Muscle of leg (tissue), 11 donors: ENCODE data around the gene SIRPG. TPM values are rescaled to one million over a fixed set of nuclear protein-coding genes. Genes with fewer than 3 reads are reported as not detected.

ENCODE experiments used
- DNase-seq: peaks from one replicate; pipeline ENCODE4 v3.0.0; 2013
- H3K27ac ChIP-seq: one replicate; pipeline ENCODE4 v1.5.1; 2013; ENCODE audit warnings: mild to moderate bottlenecking, low read length, control low read depth
- H3K27me3 ChIP-seq: one replicate; pipeline ENCODE4 v1.6.1; 2013; ENCODE audit warnings: low read length; ENCODE audit not compliant: control insufficient read depth, insufficient read depth
- H3K36me3 ChIP-seq: one replicate; pipeline ENCODE4 v1.6.1; 2013; ENCODE audit warnings: low read length; ENCODE audit not compliant: control insufficient read depth, insufficient read depth
- H3K4me1 ChIP-seq: one replicate; pipeline ENCODE4 v1.6.1; 2013; ENCODE audit warnings: low read length; ENCODE audit not compliant: control insufficient read depth, insufficient read depth
- H3K4me3 ChIP-seq: one replicate; pipeline ENCODE4 v1.5.1; 2013; ENCODE audit warnings: low read length, control low read depth
- H3K9me3 ChIP-seq: replicated peaks from 2 replicates; pipeline ENCODE4 v1.6.1; 2013; ENCODE audit warnings: low read depth, low read length; ENCODE audit not compliant: control insufficient read depth
- WGBS: methylation state at CpG from one replicate; pipeline ENCODE4 v1.1.5; 2013; ENCODE audit warnings: missing lambda C conversion rate; ENCODE audit not compliant: insufficient coverage; 5-methylcytosine and 5-hydroxymethylcytosine counted together
- polyA plus RNA-seq, 8 donors: library from polyadenylated mRNA; unstranded; fragments of 120-200 nt; gene quantifications; one replicate each; pipeline versions ENCODE4 v1.2.1 to v1.2.3, GENCODE V29; 2013; ENCODE audit warnings: inconsistent platforms in 1 of 8, low replicate concordance in 1 of 8; ENCODE audit not compliant: insufficient read length in 8 of 8, insufficient read depth in 1 of 8
- total RNA-seq: library from RNA; stranded (reverse); fragments of 120-200 nt; gene quantifications from one replicate; pipeline ENCODE4 v1.2.4, GENCODE V29; 2013

Gene SIRPG
- total and polyA plus RNA-seq, 9 donors = not detected

DNA sequence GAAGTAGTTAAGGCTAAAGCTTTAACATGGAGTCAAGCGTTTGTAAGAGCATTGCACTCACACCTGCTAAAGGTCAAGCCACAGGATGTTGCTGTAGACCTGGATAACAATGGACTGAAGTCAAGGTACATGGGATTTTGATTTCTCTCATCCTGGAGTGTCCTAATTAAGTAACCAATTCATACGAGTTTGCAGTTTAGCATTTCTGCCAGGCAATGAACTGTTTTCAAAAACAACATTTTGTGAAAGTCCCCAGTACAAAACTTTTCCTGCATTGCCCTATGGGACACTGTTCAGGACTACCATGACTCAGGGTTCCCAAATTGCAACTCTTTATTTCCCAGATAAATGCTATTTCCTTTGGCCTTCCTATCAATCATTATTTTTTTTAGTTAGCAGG lies 20.4 kb downstream of the SIRPG start:
- peak; percentile 12 for DNase-seq
- no peaks in the 10 kb centered on the region for H3K36me3 ChIP-seq
- H3K27ac ChIP-seq = no peak overlapping the region
- H3K4me3 ChIP-seq = no peak overlapping the region
- no peaks in the 10 kb centered on the region for H3K4me1 ChIP-seq
- no CpG with 5 or more reads among the region's 2 CpGs for WGBS
- no peaks in the 10 kb centered on the region for H3K9me3 ChIP-seq
- no peaks in the 10 kb centered on the region for H3K27me3 ChIP-seq

GRCh38 chr20:1636621-1637020 lies 21.0 kb downstream of the SIRPG start:
- DNase-seq = no peak
- 38% methylated on average over 2 of the region's 2 CpGs for WGBS
- no peaks in the 10 kb centered on the region for H3K36me3 ChIP-seq
- H3K27me3 ChIP-seq = no peaks in the 10 kb centered on the region
- no peak overlapping the region for H3K27ac ChIP-seq
- no peaks in the 10 kb centered on the region for H3K9me3 ChIP-seq
- no peak overlapping the region for H3K4me3 ChIP-seq
- H3K4me1 ChIP-seq = no peaks in the 10 kb centered on the region

DNA sequence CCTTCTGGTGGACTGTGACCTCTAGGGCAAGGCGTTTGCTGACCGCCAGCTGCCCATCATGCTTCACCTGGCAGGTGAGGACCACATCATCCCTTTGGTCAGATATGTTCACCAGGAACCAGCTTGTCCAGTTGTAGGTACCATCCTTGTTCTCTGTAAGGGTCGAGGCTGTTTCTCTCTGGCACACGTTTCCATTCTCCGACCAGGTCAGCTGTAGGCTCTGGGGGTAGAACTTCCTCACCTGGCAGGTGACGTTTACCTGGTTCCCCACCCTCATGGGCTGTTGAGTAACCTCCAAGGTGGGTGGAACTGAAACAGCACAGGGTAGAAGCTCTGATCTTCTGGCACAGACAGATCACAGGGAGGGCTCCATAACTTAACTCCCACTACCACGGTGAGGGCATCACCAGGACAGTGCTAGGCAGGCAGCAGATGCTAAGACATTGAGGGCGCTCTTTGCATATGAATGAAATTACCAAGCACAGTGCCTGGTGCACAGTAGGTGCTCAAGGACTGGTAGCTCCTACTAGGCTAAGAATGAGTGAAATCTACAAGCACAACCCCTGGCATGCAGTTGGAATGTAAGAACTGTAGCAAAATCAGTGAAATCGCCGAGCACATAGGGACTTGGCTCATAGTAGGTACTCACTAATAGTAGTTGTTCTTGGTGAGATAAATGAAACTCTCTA lies 22.1 kb downstream of the SIRPG start:
- Histone ChIP-seq H3K4me3 (no peak overlapping the region), H3K9me3 (no peaks in the 10 kb centered on the region), H3K27me3 (no peaks in the 10 kb centered on the region), H3K36me3 (no peaks in the 10 kb centered on the region), H3K27ac (no peak overlapping the region), H3K4me1 (no peaks in the 10 kb centered on the region)
- WGBS = 75% methylated on average over 9 of the region's 10 CpGs
- no peak for DNase-seq

GRCh38 chr20:1633535-1633934 lies 24.0 kb downstream of the SIRPG start:
- Histone ChIP-seq H3K27ac (no peak overlapping the region), H3K9me3 (no peaks in the 10 kb centered on the region), H3K4me3 (no peak overlapping the region), H3K4me1 (no peaks in the 10 kb centered on the region), H3K27me3 (no peaks in the 10 kb centered on the region), H3K36me3 (no peaks in the 10 kb centered on the region)
- no CpG with 5 or more reads among the region's 4 CpGs for WGBS
- no peak for DNase-seq

DNA sequence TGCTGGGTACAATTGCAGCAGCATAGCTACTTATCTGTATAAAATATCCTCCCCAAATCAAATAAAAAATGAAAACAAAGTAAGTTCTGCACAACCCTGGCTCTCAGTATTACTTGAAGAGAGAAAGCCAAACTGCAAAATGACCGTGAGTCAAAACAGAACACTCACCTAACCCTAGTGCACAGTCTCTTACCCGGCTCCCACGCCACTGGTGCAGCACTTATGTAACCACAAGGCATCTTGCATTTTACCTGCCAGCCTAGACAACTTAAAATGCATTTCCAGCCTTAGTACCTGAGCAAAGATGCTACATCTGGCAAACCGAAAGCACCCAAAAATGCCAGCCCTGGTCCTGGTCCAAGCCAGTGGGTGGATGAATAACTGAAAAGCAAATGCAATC lies 25.4 kb downstream of the SIRPG start:
- WGBS = 63% methylated on average over 3 of the region's 4 CpGs
- H3K9me3 ChIP-seq = no peaks in the 10 kb centered on the region
- no peak overlapping the region for H3K27ac ChIP-seq
- DNase-seq = no peak
- H3K27me3 ChIP-seq = no peaks in the 10 kb centered on the region
- no peak overlapping the region for H3K4me3 ChIP-seq
- no peaks in the 10 kb centered on the region for H3K36me3 ChIP-seq
- H3K4me1 ChIP-seq = no peaks in the 10 kb centered on the region

GRCh38 chr20:1631309-1632151 lies 26.0 kb downstream of the SIRPG start:
- WGBS = 65% methylated on average over 7 of the region's 9 CpGs
- H3K36me3 ChIP-seq = no peaks in the 10 kb centered on the region
- H3K27me3 ChIP-seq = no peaks in the 10 kb centered on the region
- H3K4me3 ChIP-seq = no peak overlapping the region
- no peaks in the 10 kb centered on the region for H3K9me3 ChIP-seq
- no peak for DNase-seq
- no peaks in the 10 kb centered on the region for H3K4me1 ChIP-seq
- no peak overlapping the region for H3K27ac ChIP-seq

GRCh38 chr20:1630186-1630585 lies 27.4 kb downstream of the SIRPG start:
- Histone ChIP-seq H3K9me3 (no peaks in the 10 kb centered on the region), H3K36me3 (no peaks in the 10 kb centered on the region), H3K27ac (no peak overlapping the region), H3K4me3 (no peak overlapping the region), H3K4me1 (no peaks in the 10 kb centered on the region), H3K27me3 (no peaks in the 10 kb centered on the region)
- DNase-seq = no peak
- no CpG with 5 or more reads among the region's 5 CpGs for WGBS

GRCh38 chr20:1629321-1629720 lies 28.3 kb downstream of the SIRPG start:
- Histone ChIP-seq H3K4me3 (no peak overlapping the region), H3K27me3 (no peaks in the 10 kb centered on the region), H3K36me3 (no peaks in the 10 kb centered on the region), H3K9me3 (no peaks in the 10 kb centered on the region), H3K27ac (no peak overlapping the region), H3K4me1 (no peaks in the 10 kb centered on the region)
- DNase-seq = no peak
- 65% methylated on average over 4 of the region's 5 CpGs for WGBS

DNA sequence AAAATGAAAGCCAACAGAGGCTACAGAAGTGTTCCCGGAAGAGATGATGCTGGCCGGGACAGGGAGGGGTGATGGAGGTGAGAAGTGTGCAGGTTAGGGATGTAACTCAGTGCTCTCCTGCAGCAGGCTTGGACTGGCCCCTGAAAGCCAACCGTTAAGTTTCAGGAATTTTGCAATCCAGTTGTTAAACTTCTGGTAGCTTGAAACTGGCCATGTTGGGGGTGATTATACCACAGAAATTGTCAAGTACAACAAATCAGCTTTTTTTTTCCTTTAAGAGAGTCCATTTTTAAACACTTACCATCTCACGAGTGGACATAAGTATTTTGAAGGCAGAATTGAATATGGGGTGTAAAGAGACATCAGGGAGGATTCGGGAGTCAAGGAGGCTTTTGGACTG lies 29.0 kb downstream of the SIRPG start:
- H3K27ac ChIP-seq = no peak overlapping the region
- 80% methylated on average over 3 of the region's 5 CpGs for WGBS
- no peak overlapping the region for H3K4me3 ChIP-seq
- DNase-seq = no peak
- H3K9me3 ChIP-seq = no peaks in the 10 kb centered on the region
- no peaks in the 10 kb centered on the region for H3K27me3 ChIP-seq
- no peaks in the 10 kb centered on the region for H3K36me3 ChIP-seq
- H3K4me1 ChIP-seq = no peaks in the 10 kb centered on the region

DNA sequence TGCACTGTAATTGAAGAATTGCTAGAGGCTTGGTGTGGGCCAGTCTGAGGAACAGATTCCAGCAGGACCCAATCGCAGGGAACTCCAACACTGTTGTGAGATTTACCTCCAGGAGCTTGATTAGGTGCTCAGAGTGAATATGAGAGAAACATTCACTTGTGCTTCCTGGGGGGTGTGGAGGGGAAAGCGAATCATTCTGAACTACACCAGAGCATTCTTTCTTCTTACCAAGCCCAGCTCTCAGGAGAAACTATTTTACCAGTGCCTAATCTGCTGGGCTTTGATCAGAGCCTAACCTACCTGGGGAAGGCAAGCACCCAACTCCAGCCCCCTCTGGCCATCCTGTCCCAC lies 30.4 kb downstream of the SIRPG start:
- H3K27me3 ChIP-seq = no peaks in the 10 kb centered on the region
- DNase-seq = no peak

More for the DNA sequence above, 30.4 kb downstream of the SIRPG start:
- 78% methylated on average over 1 of the region's 2 CpGs for WGBS
- Histone ChIP-seq H3K4me1 (no peaks in the 10 kb centered on the region), H3K9me3 (no peaks in the 10 kb centered on the region), H3K4me3 (no peak overlapping the region), H3K27ac (no peak overlapping the region), H3K36me3 (no peaks in the 10 kb centered on the region)
